Astrocyte of the cerebellum (primary cell): ENCODE results near the gene KCNAB1.

ENCODE experiments used
- DNase-seq: peaks from one replicate; pipeline ENCODE4 v3.0.0-alpha.2; 2011; ENCODE audit warnings: low read depth
- H3K4me3 ChIP-seq: 2 replicates; pipeline ENCODE4 v1.5.1; 2011; ENCODE audit warnings: mild to moderate bottlenecking, low read depth, low read length, moderate library complexity
- in situ Hi-C: cut with HindIII; loops from 2 replicates; pipeline ENCODE4 v1.10.0; 2017; ENCODE audit warnings: low sequenced_read_pairs
- TF ChIP-seq, protein P1 (sequence below): IDR thresholded peaks from 2 replicates; pipeline ENCODE4 v1.5.1; 2012; ENCODE audit warnings: low read length, low read depth, moderate library complexity, mild to moderate bottlenecking; ENCODE audit errors: missing control alignments

KCNAB1 gene

GRCh38 chr3:156532730-156533129, 412.4 kb downstream of the KCNAB1 start:
- in situ Hi-C loops: loop anchor here (25.0 kb wide), 1 partner anchor 580 kb away; no protein-coding TSS in a partner anchor
- no peak overlapping the region for H3K4me3 ChIP-seq
- DNase-seq: no peak
- TF ChIP-seq, protein P1, sequence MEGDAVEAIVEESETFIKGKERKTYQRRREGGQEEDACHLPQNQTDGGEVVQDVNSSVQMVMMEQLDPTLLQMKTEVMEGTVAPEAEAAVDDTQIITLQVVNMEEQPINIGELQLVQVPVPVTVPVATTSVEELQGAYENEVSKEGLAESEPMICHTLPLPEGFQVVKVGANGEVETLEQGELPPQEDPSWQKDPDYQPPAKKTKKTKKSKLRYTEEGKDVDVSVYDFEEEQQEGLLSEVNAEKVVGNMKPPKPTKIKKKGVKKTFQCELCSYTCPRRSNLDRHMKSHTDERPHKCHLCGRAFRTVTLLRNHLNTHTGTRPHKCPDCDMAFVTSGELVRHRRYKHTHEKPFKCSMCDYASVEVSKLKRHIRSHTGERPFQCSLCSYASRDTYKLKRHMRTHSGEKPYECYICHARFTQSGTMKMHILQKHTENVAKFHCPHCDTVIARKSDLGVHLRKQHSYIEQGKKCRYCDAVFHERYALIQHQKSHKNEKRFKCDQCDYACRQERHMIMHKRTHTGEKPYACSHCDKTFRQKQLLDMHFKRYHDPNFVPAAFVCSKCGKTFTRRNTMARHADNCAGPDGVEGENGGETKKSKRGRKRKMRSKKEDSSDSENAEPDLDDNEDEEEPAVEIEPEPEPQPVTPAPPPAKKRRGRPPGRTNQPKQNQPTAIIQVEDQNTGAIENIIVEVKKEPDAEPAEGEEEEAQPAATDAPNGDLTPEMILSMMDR: no peak

DNA sequence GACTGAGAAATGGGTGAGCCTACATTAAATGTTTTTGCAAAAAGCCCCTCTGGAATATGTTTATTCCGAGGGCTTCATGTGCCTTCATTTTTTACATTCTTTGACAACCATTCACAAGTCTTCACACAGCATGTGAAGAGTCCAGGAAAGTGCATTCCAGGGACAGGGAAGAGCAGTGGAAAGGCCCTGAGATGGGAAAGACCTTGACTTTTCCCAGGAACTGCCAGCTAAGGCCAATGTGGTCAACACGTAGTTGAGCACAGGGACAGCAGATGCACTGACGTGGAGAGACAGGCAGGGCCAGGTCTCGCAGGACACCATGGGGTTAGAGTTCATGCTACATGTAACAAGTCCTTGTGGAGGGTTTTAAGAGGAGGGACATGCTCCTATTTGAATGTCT, 412.8 kb downstream of the KCNAB1 start:
- no peak for DNase-seq
- TF ChIP-seq, protein P1: no peak
- no peak overlapping the region for H3K4me3 ChIP-seq
- in situ Hi-C loops: loop anchor here (25.0 kb wide), 1 partner anchor 579 kb away; no protein-coding TSS in a partner anchor

DNA sequence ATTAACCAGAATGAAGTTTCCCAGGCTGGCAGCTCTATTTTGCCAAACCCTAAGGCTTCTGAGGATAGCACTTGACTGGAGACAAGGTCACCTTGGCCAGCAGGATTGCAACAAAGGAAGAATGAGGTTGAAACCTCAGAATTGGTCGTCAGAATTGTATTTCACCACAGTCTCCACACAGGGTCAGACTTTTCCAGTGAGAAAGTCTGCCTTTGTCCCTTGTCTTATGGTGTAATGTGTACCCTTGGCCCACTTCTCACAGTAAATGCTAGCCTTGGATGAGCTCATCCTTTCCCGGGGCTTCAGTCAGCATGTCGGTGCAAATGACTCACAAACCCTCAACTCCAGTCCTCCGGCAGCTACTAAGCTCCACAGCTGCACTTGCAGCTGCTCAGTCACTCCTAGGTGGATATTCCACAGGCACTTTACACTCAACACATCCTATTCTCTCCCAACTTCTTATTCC, 414.8 kb downstream of the KCNAB1 start:
- TF ChIP-seq, protein P1: peak; percentile 41
- in situ Hi-C loops: loop anchor here (25.0 kb wide), 1 partner anchor 577 kb away; no protein-coding TSS in a partner anchor
- H3K4me3 ChIP-seq: no peak overlapping the region
- DNase-seq: peak; percentile 100

GRCh38 chr3:156535798-156536197, 415.4 kb downstream of the KCNAB1 start:
- in situ Hi-C loops: loop anchor here (25.0 kb wide), 1 partner anchor 577 kb away; no protein-coding TSS in a partner anchor
- DNase-seq: no peak
- no peak overlapping the region for H3K4me3 ChIP-seq

DNA sequence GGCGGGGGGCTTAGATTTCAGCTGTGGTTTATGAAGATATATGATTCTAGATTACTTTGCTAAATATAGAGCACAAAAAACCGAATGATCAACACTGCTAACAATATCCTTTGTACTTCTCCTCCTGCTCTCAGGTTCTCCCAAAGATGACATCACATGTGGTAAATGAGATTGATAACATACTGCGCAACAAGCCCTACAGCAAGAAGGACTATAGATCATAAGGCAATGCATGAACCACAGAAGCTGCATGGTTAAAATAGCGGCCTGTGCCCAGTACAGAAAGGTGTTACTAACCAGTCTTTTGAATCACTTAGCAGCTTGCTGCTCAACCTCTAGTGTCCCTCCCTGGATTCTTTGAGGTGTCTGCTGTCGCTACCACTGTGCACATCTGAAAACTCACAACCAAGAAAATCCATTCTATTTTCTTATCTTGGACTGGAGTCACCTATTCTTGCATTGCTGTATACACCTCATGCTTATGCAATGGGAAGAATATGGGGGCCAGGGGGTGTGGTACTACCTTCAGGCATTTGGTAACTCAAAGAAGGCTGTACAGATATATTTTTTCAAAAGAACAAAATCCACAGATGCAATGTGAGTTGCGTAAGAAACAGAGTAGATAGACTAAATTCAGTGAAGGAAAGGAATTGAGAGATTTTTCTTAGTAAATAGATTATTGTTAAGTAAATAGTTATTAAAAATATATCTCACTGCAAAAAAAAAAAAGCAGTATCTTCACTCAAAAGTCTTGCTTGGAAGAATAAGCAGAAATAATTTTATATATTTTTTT, 416.3 kb downstream of the KCNAB1 start:
- H3K4me3 ChIP-seq: no peak overlapping the region
- DNase-seq: no peak
- TF ChIP-seq, protein P1: no peak
- in situ Hi-C loops: loop anchor here (25.0 kb wide), 1 partner anchor 576 kb away; no protein-coding TSS in a partner anchor

More at GRCh38 chr3:156535798-156536197, 415.4 kb downstream of the KCNAB1 start:
- TF ChIP-seq, protein P1: no peak

GRCh38 chr3:156539051-156539450, 418.7 kb downstream of the KCNAB1 start:
- in situ Hi-C loops: loop anchor here (25.0 kb wide), 1 partner anchor 573 kb away; no protein-coding TSS in a partner anchor
- H3K4me3 ChIP-seq: no peak overlapping the region
- TF ChIP-seq, protein P1: no peak
- no peak for DNase-seq
